ENCODE data around the gene CCDC152. TPM values are rescaled to one million over a fixed set of nuclear protein-coding genes. Genes with fewer than 3 reads are reported as not detected.

The CCDC152 gene
- polyA plus RNA-seq, 1 donor = 3.8 TPM

Other genes with a start within 250 kb of the CCDC152 start
- 166 TPM for gene SELENOP, start 55.1 kb downstream of the CCDC152 start, polyA plus RNA-seq (ENCODE audit: insufficient read length)